OCI-LY1 (cell line): Measurements from ENCODE around the gene COL23A1.

Experiments
- H2AFZ ChIP-seq: fragments of 200-600 bp; sonication (generic), shearing (Covaris generic); 2 replicates; pipeline ENCODE4 v1.6.0; 2014; ENCODE audit warnings: antibody characterized with exemption, mild to moderate bottlenecking, low read length
- H3F3A ChIP-seq: fragments of 200-600 bp; sonication (generic), shearing (Covaris generic); 2 replicates; pipeline ENCODE4 v1.6.0; 2014; ENCODE audit warnings: mild to moderate bottlenecking, antibody characterized with exemption, low read length, moderate library complexity; ENCODE audit not compliant: insufficient read depth
- H3K27ac ChIP-seq: fragments of 200-600 bp; sonication (generic); 2 replicates; pipeline ENCODE4 v1.5.1; 2014; ENCODE audit warnings: low read length, mixed run types, mild to moderate bottlenecking, low read depth; ENCODE audit not compliant: poor library complexity, severe bottlenecking
- H3K27me3 ChIP-seq: fragments of 200-600 bp; sonication (generic); 2 replicates; pipeline ENCODE4 v1.6.0; 2014; ENCODE audit warnings: antibody characterized with exemption, mild to moderate bottlenecking, low read length, moderate library complexity; ENCODE audit not compliant: insufficient read depth
- H3K36me3 ChIP-seq: fragments of 200-600 bp; sonication (generic); 2 replicates; pipeline ENCODE4 v1.6.1; 2014; ENCODE audit warnings: mild to moderate bottlenecking, antibody characterized with exemption, low read length, moderate library complexity, mixed read lengths; ENCODE audit not compliant: insufficient read depth
- H3K4me1 ChIP-seq: fragments of 200-600 bp; sonication (generic); 2 replicates; pipeline ENCODE4 v1.5.1; 2014; ENCODE audit warnings: mild to moderate bottlenecking, low read length, moderate library complexity; ENCODE audit not compliant: insufficient read depth, severe bottlenecking
- H3K4me2 ChIP-seq: fragments of 200-600 bp; sonication (generic), shearing (Covaris generic); 2 replicates; pipeline ENCODE4 v1.6.1; 2014; ENCODE audit warnings: low read length
- H3K4me3 ChIP-seq: fragments of 200-600 bp; sonication (generic); 2 replicates; pipeline ENCODE4 v1.5.1; 2014; ENCODE audit warnings: low read length, low read depth, mild to moderate bottlenecking, mixed read lengths; ENCODE audit not compliant: poor library complexity, severe bottlenecking
- H3K79me2 ChIP-seq: fragments of 200-600 bp; shearing (Covaris generic); 2 replicates; pipeline ENCODE4 v1.6.1; 2016; ENCODE audit warnings: mixed run types, low read length, mixed read lengths; ENCODE audit not compliant: insufficient read depth
- H3K9ac ChIP-seq: fragments of 200-600 bp; sonication (generic), shearing (Covaris generic); 2 replicates; pipeline ENCODE4 v1.6.1; 2014; ENCODE audit warnings: mild to moderate bottlenecking, low read length, mixed read lengths
- H3K9me2 ChIP-seq: fragments of 200-600 bp; sonication (generic), shearing (Covaris generic); 2 replicates; pipeline ENCODE4 v1.6.1; 2014; ENCODE audit warnings: low read depth, mild to moderate bottlenecking, low read length, mixed read lengths
- H3K9me3 ChIP-seq: fragments of 200-600 bp; shearing (Covaris generic); 2 replicates; pipeline ENCODE4 v1.6.1; 2014; ENCODE audit warnings: low read length, mixed read lengths
- H4K20me1 ChIP-seq: fragments of 200-600 bp; sonication (generic), shearing (Covaris generic); 2 replicates; pipeline ENCODE4 v1.6.0; 2016; ENCODE audit warnings: mild to moderate bottlenecking, low read length; ENCODE audit not compliant: insufficient read depth
- CTCF ChIP-seq: fragments of 200-600 bp; sonication (generic), shearing (Covaris generic); IDR thresholded peaks from 2 replicates; pipeline ENCODE4 v1.5.1; 2017; ENCODE audit warnings: mild to moderate bottlenecking, antibody characterized with exemption, low read length, moderate library complexity, mixed read lengths
- EZH2 ChIP-seq: fragments of 200-600 bp; sonication (generic), shearing (Covaris generic); IDR thresholded peaks from 2 replicates; pipeline ENCODE4 v1.8.0; 2017; ENCODE audit warnings: borderline replicate concordance, mixed run types, mild to moderate bottlenecking, antibody characterized with exemption, low read length, moderate library complexity, mixed read lengths

COL23A1 gene

GRCh38 chr5:178572617-178573016 is 17.6 kb downstream of the COL23A1 start:
- no peaks in the 10 kb centered on the region for H3K79me2 ChIP-seq
- H3K9ac ChIP-seq, result no peak overlapping the region
- no peaks in the 10 kb centered on the region for H3K4me1 ChIP-seq
- no peaks in the 10 kb centered on the region; the same call in 1 of the 2 replicates for H3K27me3 ChIP-seq
- no peaks in the 10 kb centered on the region for H3K9me2 ChIP-seq
- no peak overlapping the region for H2AFZ ChIP-seq
- no peak overlapping the region for H3K4me3 ChIP-seq
- H3F3A ChIP-seq, result no peaks in the 10 kb centered on the region
- H3K4me2 ChIP-seq, result no peak overlapping the region
- no peak overlapping the region for H3K27ac ChIP-seq
- H4K20me1 ChIP-seq, result no peaks in the 10 kb centered on the region
- no peak for TF ChIP-seq CTCF
- TF ChIP-seq EZH2, result no peak
- no peaks in the 10 kb centered on the region; the same call in 1 of the 2 replicates for H3K36me3 ChIP-seq
- no peaks in the 10 kb centered on the region; the same call in 1 of the 2 replicates for H3K9me3 ChIP-seq

GRCh38 chr5:178569485-178569884 is 20.7 kb downstream of the COL23A1 start:
- no peak for TF ChIP-seq EZH2
- no peak for TF ChIP-seq CTCF
- Histone ChIP-seq H3K79me2 (no peaks in the 10 kb centered on the region), H3K4me1 (no peaks in the 10 kb centered on the region), H3K9ac (no peak overlapping the region), H3K27ac (no peak overlapping the region), H2AFZ (no peak overlapping the region), H3K36me3 (no peaks in the 10 kb centered on the region; the same call in 1 of the 2 replicates), H3K27me3 (no peaks in the 10 kb centered on the region; the same call in 1 of the 2 replicates), H3F3A (no peaks in the 10 kb centered on the region), H3K9me2 (no peaks in the 10 kb centered on the region), H3K4me2 (no peak overlapping the region), H3K4me3 (no peak overlapping the region), H3K9me3 (no peaks in the 10 kb centered on the region; the same call in 1 of the 2 replicates), H4K20me1 (no peaks in the 10 kb centered on the region)

- Histone ChIP-seq H3K36me3 (no peaks in the 10 kb centered on the region), H3K79me2 (no peaks in the 10 kb centered on the region), H3K4me1 (no peaks in the 10 kb centered on the region), H3K9ac (no peak overlapping the region), H3F3A (no peaks in the 10 kb centered on the region), H3K27me3 (no peaks in the 10 kb centered on the region; the same call in 1 of the 2 replicates), H3K9me3 (no peaks in the 10 kb centered on the region), H3K4me2 (no peak overlapping the region), H3K9me2 (no peaks in the 10 kb centered on the region), H4K20me1 (no peaks in the 10 kb centered on the region), H3K27ac (no peak overlapping the region), H3K4me3 (no peak overlapping the region), H2AFZ (no peak overlapping the region)
- TF ChIP-seq EZH2 (no peak), CTCF (no peak)
These were observed 25.2 kb downstream of the COL23A1 start for GRCh38 chr5:178564811-178565550.
